Measurements from ENCODE around the gene TBCK.

TBCK gene

DNA sequence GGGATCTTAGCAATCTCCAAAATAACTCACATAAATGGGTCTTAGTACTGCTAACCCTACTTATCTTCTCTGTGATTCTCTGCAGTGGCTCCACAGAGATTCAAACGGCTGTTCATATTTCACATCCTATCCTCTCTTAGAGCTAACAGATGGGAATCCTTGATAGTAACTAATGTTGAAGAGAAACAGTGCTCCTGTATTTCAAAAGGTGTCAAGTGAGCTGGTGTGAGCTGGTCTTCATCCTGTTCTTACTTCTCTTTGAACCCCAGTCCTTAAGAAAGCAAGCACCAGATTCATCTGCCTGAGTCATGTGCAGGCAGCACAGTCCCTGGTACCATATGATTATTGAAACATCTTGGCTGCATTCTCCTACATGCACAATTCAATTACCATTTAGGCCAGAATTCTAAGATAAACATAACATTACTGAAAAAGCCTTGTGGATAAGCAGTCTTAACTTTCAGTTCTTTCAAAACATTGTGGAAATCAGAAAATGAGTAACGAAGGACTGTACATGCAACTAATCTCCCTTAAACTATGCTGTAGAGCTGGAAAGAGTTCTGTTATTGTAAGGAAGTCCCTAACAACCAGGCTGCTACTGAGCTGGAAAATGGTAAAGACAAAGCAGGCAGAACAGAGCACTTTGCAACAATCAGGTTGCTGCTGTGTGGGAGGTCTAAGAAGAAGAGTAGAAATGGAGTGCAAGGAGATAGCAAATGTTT lies 267.6 kb downstream of the TBCK start:
- DNase-seq (ENCODE audit: low read depth in 2 of 3, low spot score in 1 of 3) = no peak

GRCh38 chr4:106046083-106046482 lies 269.9 kb downstream of the TBCK start:
- DNase-seq (ENCODE audit: low read depth in 2 of 3, low spot score in 1 of 3) = no peak

DNA sequence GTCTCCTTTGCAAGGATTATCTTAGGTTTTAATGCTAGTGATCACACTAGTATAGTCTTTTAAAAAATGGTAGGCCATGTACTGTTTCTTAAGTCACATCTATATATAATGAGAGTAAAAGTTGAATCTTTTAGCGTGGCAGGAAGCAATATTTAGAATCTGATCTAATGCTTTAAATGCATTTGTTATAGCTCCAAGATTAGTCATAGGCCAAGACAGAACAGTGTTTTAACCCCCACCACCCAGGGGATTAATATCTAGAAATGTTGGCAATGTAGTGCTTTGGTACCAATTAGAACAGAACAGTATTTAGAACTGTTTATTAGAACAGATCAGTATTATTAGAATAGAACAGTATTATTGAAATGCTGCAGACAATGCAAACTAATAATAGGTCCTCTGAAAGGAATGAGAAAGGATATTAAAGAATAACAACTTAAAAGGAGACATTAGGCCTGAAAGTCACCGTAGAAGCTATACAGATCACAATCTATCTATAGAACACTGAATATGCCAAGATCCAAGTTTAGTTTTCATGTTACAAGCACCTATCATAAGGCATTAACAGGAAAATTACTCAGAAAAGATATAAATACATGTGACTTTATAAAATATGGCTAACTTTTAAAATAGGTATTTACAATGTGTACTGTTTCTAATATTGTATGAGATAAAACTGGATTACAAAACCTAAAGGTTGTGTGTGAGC lies 274.6 kb downstream of the TBCK start:
- DNase-seq (ENCODE audit: low read depth in 2 of 3, low spot score in 1 of 3) = no peak

DNA sequence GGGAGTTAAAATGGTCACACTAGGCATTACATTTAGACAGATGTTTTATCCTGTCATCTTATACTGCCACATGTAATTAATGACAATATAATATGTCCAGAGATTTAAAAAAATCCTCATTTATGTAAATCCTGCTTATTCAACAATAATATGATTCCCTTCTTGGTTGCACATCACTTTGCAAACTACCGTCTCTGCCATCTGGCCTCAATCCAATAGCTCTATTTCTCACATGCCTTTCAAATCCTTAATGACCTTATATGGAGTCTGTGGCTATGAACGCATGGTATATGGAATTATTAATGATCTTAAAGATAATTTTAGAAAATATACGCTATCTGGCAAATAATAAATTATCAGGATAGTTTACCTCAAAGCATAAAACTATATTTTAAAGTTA lies 276.2 kb downstream of the TBCK start:
- no peak for DNase-seq (ENCODE audit: low read depth in 2 of 3, low spot score in 1 of 3)

- no peak for DNase-seq (ENCODE audit: low read depth in 2 of 3, low spot score in 1 of 3)
Observed at GRCh38 chr4:106038908-106039307, 277.1 kb downstream of the TBCK start.

GRCh38 chr4:106038012-106038411 lies 278.0 kb downstream of the TBCK start:
- DNase-seq (ENCODE audit: low read depth in 2 of 3, low spot score in 1 of 3) = no peak

DNA sequence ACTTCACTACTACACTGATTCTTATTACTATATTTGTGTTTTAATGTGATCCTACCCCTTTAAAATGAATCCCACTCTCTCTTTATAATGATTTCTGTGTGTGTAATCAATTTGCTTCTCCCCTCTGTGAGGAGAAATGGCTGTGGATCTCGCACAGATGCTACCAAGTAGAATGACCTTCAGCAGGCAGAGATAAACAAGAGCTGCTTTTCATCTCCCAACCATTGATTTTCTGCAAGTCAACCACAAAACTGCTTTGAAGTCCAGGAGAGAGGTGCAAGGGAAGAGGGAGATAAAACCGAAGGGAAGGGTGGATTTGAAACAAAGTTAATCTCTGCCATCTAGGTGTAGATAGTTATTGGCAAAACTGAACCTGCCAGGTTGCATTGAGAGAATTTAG lies 279.2 kb downstream of the TBCK start:
- no peak for DNase-seq (ENCODE audit: low read depth in 2 of 3, low spot score in 1 of 3)

DNA sequence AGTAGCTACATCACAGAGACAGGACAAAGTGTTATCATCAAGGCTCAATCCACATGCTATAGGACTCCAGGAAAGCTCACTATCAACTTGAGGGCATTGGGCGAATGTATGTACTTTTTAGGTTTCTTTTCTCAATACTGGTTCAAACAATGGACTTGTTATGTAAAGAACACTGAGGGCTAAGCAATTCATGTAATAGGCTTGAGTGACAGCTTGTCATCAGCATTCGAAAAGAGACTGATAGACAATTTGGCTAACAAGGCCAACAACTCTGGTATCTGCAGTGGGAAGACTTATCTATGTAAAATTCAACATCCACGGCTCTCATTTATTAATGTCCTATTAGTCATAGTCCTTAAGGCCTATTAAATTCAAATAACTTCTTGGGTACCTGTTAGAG lies 279.7 kb downstream of the TBCK start:
- DNase-seq (ENCODE audit: low read depth in 2 of 3, low spot score in 1 of 3) = no peak

- DNase-seq (ENCODE audit: low read depth in 2 of 3, low spot score in 1 of 3) = no peak
Observed at GRCh38 chr4:106035204-106035603, 280.8 kb downstream of the TBCK start.

DNA sequence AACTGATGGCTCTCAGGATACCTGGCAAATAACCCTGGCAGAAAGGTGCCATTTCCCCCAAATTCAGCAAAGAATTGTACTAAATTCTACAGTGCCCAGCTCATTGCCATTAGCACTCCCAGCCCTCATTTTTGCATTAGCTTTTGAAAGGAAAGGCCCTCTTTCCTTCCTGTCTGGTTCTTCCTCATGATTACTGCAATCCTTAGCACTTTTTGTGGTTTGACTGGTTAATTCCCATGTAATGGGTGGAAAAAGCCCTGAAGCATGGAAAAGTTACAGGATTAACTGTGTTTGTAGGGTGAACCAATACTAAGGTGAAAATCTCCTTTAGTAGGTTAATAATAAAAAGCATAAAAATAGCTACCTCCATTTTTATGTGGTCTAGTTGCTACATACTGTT lies 281.3 kb downstream of the TBCK start:
- no peak for DNase-seq (ENCODE audit: low read depth in 2 of 3, low spot score in 1 of 3)

DNA sequence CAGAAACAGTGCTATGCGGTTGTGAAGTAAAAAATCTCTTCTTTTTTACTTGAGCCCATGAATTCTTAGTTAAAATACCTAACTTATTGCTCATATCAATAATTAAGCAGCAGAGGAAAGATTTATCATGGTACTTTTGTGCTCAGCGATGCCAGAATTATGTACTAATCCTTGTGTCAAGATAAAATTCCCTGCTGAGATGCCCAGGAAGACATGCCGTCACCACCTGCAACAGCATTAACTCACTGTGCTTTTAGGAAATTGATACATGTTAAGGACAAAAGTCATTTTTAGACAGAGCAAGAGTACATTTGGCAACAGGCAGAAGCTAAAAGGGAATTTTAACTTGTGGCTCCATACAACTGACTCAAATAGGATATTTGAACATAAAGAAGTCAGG lies 281.8 kb downstream of the TBCK start:
- no peak for DNase-seq (ENCODE audit: low read depth in 2 of 3, low spot score in 1 of 3)

DNA sequence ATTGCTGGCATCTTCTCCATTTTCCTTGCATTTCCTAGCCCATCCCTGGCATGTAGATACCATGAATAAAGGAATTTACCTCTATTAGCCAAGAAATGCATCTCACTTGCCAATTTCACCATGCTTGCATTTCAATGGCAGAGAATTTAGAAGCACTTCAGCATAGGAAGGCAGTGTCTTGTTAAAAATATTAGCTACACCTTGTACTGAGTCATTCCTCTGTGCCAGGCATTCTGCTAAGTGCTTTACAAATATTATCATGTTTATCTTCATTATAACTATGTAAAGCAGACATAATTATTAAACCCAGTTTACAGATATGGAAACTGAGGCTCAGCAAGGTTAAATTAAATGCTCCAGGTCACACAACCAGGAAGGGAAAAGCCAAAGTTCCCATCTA lies 282.5 kb downstream of the TBCK start:
- DNase-seq (ENCODE audit: low read depth in 2 of 3, low spot score in 1 of 3) = no peak

- DNase-seq (ENCODE audit: low read depth in 2 of 3, low spot score in 1 of 3) = no peak
Observed at GRCh38 chr4:106032851-106033286, 283.1 kb downstream of the TBCK start.

GRCh38 chr4:106022454-106022853 lies 293.6 kb downstream of the TBCK start:
- DNase-seq (ENCODE audit: low read depth in 2 of 3, low spot score in 1 of 3) = no peak

GRCh38 chr4:106021737-106022410 lies 294.1 kb downstream of the TBCK start:
- DNase-seq (ENCODE audit: low read depth in 2 of 3, low spot score in 1 of 3) = no peak

- no peak for DNase-seq (ENCODE audit: low read depth in 2 of 3, low spot score in 1 of 3)
Observed at GRCh38 chr4:106019771-106020170, 296.2 kb downstream of the TBCK start.

DNA sequence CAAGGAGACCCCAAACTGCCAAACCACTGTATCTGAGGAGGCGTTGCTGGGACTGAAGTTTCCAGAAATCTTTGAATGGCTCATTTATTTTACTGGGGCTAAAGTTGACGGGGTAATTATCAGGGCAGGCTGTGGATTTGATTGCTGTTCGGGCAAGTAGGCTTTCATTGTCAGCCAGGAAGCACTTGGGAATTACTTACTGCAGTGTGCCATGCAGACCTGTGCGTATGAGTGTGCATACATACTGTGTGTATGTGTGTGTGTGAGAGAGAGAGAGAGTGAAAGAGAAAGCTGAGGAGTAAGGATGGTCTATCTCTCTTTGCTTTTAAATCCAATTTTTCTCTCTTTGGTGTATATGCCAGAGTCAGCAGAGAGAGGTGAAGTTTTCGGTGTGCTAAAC lies 298.0 kb downstream of the TBCK start:
- DNase-seq (ENCODE audit: low read depth in 2 of 3, low spot score in 1 of 3) = no peak

GRCh38 chr4:106011387-106011786 lies 304.6 kb downstream of the TBCK start:
- no peak for DNase-seq (ENCODE audit: low read depth in 2 of 3, low spot score in 1 of 3)

- no peak for DNase-seq (ENCODE audit: low read depth in 2 of 3, low spot score in 1 of 3)
Observed at GRCh38 chr4:106010761-106011160, 305.2 kb downstream of the TBCK start.

- no peak for DNase-seq (ENCODE audit: low read depth in 2 of 3, low spot score in 1 of 3)
Observed at GRCh38 chr4:106002994-106003393, 313.0 kb downstream of the TBCK start.

DNA sequence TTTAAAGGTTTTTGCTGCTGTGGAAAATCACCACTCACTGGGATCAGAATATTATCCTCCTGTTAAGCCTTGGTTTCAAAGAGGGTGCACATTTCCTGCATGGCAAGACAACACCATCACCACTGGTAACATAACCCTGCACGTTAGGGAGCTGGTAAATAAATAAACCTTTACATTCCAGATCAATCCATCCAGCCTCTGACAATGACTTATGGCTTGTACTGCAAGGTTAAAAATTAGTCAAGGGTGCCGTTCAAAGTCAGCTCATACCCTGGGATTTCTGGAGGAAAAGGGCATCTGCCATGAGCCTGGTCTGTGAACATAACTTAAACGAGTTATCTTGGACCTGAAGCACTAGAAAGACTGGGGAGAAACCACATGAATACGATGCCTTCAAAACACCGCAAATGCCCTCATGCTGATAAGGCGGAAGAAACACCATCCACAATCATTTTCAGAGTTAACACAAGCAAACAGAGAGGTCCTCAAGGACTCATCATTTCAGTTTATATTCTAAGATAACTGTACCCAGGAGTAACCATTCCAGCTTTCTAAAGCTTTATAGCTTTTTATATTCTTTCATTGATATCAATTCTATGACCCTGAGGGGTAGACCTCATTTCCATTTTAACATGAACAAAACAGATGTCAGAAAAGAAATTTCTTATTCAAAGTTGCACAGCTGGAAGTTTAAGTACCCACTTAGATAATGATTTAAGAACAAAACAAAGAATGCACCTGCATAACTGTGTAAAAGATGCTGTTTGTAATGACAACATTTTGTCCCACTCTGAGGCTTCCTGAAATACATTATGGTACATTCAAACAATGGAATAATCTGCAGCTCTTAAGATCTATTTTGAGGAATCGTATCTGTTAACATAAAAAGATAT lies 317.6 kb downstream of the TBCK start:
- no peak for DNase-seq (ENCODE audit: low read depth in 2 of 3, low spot score in 1 of 3)

Measured in stimulated activated CD4-positive, alpha-beta T cell treated with anti-CD3 and anti-CD28 coated beads, Interleukin-12 subunit alpha, Interleukin-12 subunit beta, amount 100 ng/mL, for 48 hours (primary cell).